B cell (primary cell): ENCODE measurements around the gene PTPRO. TPM values are rescaled to one million over a fixed set of nuclear protein-coding genes. Genes with fewer than 3 reads are reported as not detected.
A peak's percentile ranks its signal among the peaks of the same experiment; 100 is the strongest.

Experiments
- ATAC-seq: fragments of 200-7000 bp; cut with Tn5 transposase; one replicate; pipeline ENCODE4 v1.10.0; 2021; ENCODE audit warnings: low read depth, mild to moderate bottlenecking, moderate number of reproducible peaks, moderate library complexity
- CTCF ChIA-PET: fragments of 350-600 bp; sonication (Branson Sonifier 250); formaldehyde crosslinking; loops from one replicate; lab custom pipeline; 2021; ENCODE audit warnings: antibody characterized with exemption, inconsistent platforms; lab: Charles Lee
- POLR2A ChIA-PET: fragments of 350-600 bp; sonication (Branson Sonifier 250); formaldehyde crosslinking; loops from one replicate; lab custom pipeline; 2021; ENCODE audit warnings: antibody characterized with exemption; lab: Charles Lee
- DNase-seq: peaks from one replicate; pipeline ENCODE4 v3.0.0; 2013
- H2AFZ ChIP-seq: 2 replicates; pipeline ENCODE4 v1.6.1; 2012; ENCODE audit warnings: mild to moderate bottlenecking, low read depth, low read length; ENCODE audit not compliant: insufficient read depth, poor library complexity, severe bottlenecking
- H3K27ac ChIP-seq, 2 donors: 1 replicate in 1 of 2; 2 replicates in 1 of 2; pipeline ENCODE4 v1.5.1; 2012 to 2013; ENCODE audit warnings: low read length in 2 of 2, mild to moderate bottlenecking in 2 of 2, moderate library complexity in 1 of 2
- H3K27me3 ChIP-seq, 4 experiments: fragments of 200-600 bp in 1 of 4; sonication (generic) in 1 of 4; replicated peaks in 1 of 4; 1 replicate in 2 of 4; 2 replicates in 2 of 4; pipeline versions ENCODE4 v1.6.1 to v1.7.0; 2013 to 2016; ENCODE audit warnings: low read length in 3 of 4, mild to moderate bottlenecking in 2 of 4, mixed read lengths in 1 of 4, moderate library complexity in 1 of 4; ENCODE audit not compliant: insufficient read depth in 4 of 4, control insufficient read depth in 3 of 4; ENCODE audit errors: control extremely low read depth in 1 of 4
- H3K36me3 ChIP-seq, 2 experiments: replicated peaks in 1 of 2; 1 replicate in 1 of 2; 2 replicates in 1 of 2; pipeline versions ENCODE4 v1.6.1 to v1.7.1; 2013; ENCODE audit warnings: low read length in 1 of 2; ENCODE audit not compliant: insufficient read depth in 2 of 2, control insufficient read depth in 1 of 2; ENCODE audit errors: control extremely low read depth in 1 of 2, extremely low read depth in 1 of 2
- H3K4me1 ChIP-seq, 2 donors: fragments of 200-600 bp in 1 of 2; sonication (generic) in 1 of 2; 1 replicate in 1 of 2; 2 replicates in 1 of 2; pipeline versions ENCODE4 v1.5.1 to v1.6.1; 2013 to 2017; ENCODE audit warnings: low read length in 2 of 2; ENCODE audit not compliant: control insufficient read depth in 2 of 2, insufficient read depth in 2 of 2
- H3K4me2 ChIP-seq: replicated peaks from 2 replicates; pipeline ENCODE3; 2012; ENCODE audit warnings: mild to moderate bottlenecking, low read depth, low read length; ENCODE audit not compliant: poor library complexity, severe bottlenecking
- H3K4me3 ChIP-seq, 5 experiments: fragments of 200-600 bp in 1 of 5; sonication (generic) in 1 of 5; 1 replicate in 3 of 5; 2 replicates in 2 of 5; pipeline versions ENCODE4 v1.5.1 to v1.7.0; 2011 to 2016; ENCODE audit warnings: low read length in 4 of 5, mild to moderate bottlenecking in 4 of 5, low read depth in 2 of 5, control low read depth in 1 of 5, moderate library complexity in 1 of 5; ENCODE audit not compliant: insufficient read depth in 1 of 5; ENCODE audit errors: control extremely low read depth in 1 of 5, extremely low read depth in 1 of 5
- H3K79me2 ChIP-seq: fragments of 200-600 bp; sonication (generic); one replicate; pipeline ENCODE4 v1.6.0; 2016; ENCODE audit warnings: low read length; ENCODE audit not compliant: control insufficient read depth, insufficient read depth
- H3K9ac ChIP-seq: fragments of 200-600 bp; sonication (generic); 2 replicates; pipeline ENCODE4 v1.6.1; 2017; ENCODE audit warnings: mild to moderate bottlenecking, low read length, moderate library complexity
- H3K9me3 ChIP-seq, 3 donors: one replicate each; pipeline versions ENCODE4 v1.6.1 to v1.7.1; 2013; ENCODE audit warnings: low read length in 2 of 3; ENCODE audit not compliant: control insufficient read depth in 2 of 3, insufficient read depth in 1 of 3; ENCODE audit errors: control extremely low read depth in 1 of 3
- H4K20me1 ChIP-seq: 2 replicates; pipeline ENCODE4 v1.6.0; 2012; ENCODE audit warnings: mild to moderate bottlenecking, low read length; ENCODE audit not compliant: insufficient read depth, control insufficient read depth, poor library complexity, severe bottlenecking
- H3K27ac Mint-ChIP-seq: one replicate; pipeline ENCODE4 v1.8.0; 2021; ENCODE audit warnings: mixed read lengths
- H3K27me3 Mint-ChIP-seq: one replicate; pipeline ENCODE4 v1.8.0; 2021; ENCODE audit warnings: mixed read lengths
- H3K4me1 Mint-ChIP-seq: one replicate; pipeline ENCODE4 v1.8.0; 2021; ENCODE audit warnings: mixed read lengths
- H3K4me3 Mint-ChIP-seq: one replicate; pipeline ENCODE4 v1.8.0; 2021; ENCODE audit warnings: mixed read lengths
- H3K9me3 Mint-ChIP-seq: one replicate; pipeline ENCODE4 v1.8.0; 2022; ENCODE audit warnings: mixed read lengths; ENCODE audit not compliant: insufficient read depth
- CTCF ChIP-seq: fragments of 200-600 bp; IDR thresholded peaks from one replicate; pipeline ENCODE4 v1.8.0; 2022; ENCODE audit warnings: antibody characterized with exemption, mild to moderate bottlenecking
- EZH2 ChIP-seq: IDR thresholded peaks from 2 replicates; pipeline ENCODE4 v1.6.1; 2012; ENCODE audit warnings: borderline replicate concordance, low read depth, mild to moderate bottlenecking, moderate library complexity, low read length; ENCODE audit not compliant: insufficient read depth, poor library complexity, severe bottlenecking
- WGBS: methylation state at CpG from one replicate; pipeline ENCODE4 v1.1.5; 2013; ENCODE audit warnings: missing lambda C conversion rate; ENCODE audit not compliant: insufficient coverage; 5-methylcytosine and 5-hydroxymethylcytosine counted together
- intact Hi-C: fragments of 100-400 bp; cut with micrococcal nuclease; formaldehyde crosslinking; loops from one replicate; pipeline ENCODE4 v1.10.0; 2022
- polyA plus RNA-seq: library from polyadenylated mRNA; depleted of rRNA; stranded (reverse); fragments of >200 nt; gene quantifications from 2 replicates; pipeline ENCODE4 v1.2.3, GENCODE V29; 2012
- total RNA-seq, 2 donors: library from RNA; stranded (reverse); fragments of 120-200 nt in 1 of 2; gene quantifications; 1 replicate in 1 of 2; 2 replicates in 1 of 2; pipeline versions ENCODE4 v1.2.3 to v1.2.4, GENCODE V29; 2013 to 2022

The PTPRO gene
- total and polyA plus RNA-seq, 2 donors (not counting 1 experiment from before 2014, with no cell fraction given): 23.1 to 23.6 TPM

GRCh38 chr12:15547063-15547462 is 224.8 kb downstream of the PTPRO start:
- Histone ChIP-seq H3K9me3 (peaks cover 0 to 2% (median 0%) of the 10 kb centered on the region in 3 donors), H3K27me3 (no peaks in the 10 kb centered on the region), H3K4me1 (peaks cover 35 to 44% of the 10 kb centered on the region in 2 donors), H2AFZ (peak overlapping the region; percentile 71), H3K27ac (peak overlapping the region; percentile 89 to 99), H3K79me2 (peaks cover 43% of the 10 kb centered on the region), H4K20me1 (no peaks in the 10 kb centered on the region), H3K36me3 (peaks cover 5 to 33% of the 10 kb centered on the region in 2 experiments), H3K9ac (peak overlapping the region; percentile 94), H3K4me3 (peak overlapping the region; percentile 33 to 74 (median 51)), H3K4me2 (peak overlapping the region; percentile 82)
- ATAC-seq (no peak), DNase-seq (peak; percentile 11)
- Mint-ChIP-seq H3K27me3 (no peaks in the 10 kb centered on the region), H3K27ac (peak overlapping the region; percentile 87), H3K9me3 (no peaks in the 10 kb centered on the region), H3K4me3 (peak overlapping the region; percentile 84), H3K4me1 (peaks cover 61% of the 10 kb centered on the region)
- ChIA-PET CTCF (interaction anchor here (0.8 to 13.7 kb wide), 11 partner anchors 9 to 317 kb away, joined by 3 to 141 read pairs (median 7); no protein-coding TSS in a partner anchor), POLR2A (interaction anchor here (1.2 to 2.2 kb wide), 2 partner anchors 23 to 776 kb away, joined by 8 to 9 read pairs; a partner anchor contains a TSS)
- TF ChIP-seq CTCF: no peak
- no peak for TF ChIP-seq EZH2
- intact Hi-C loops: loop anchor here (2.0 to 5.0 kb wide), 2 partner anchors 16 to 335 kb away; partner anchors contain the start of gene STRAP
- 93% methylated on average over 2 of the region's 5 CpGs for WGBS

- Mint-ChIP-seq H3K4me3 (peak overlapping the region; percentile 84), H3K4me1 (peaks cover 61% of the 10 kb centered on the region), H3K9me3 (no peaks in the 10 kb centered on the region), H3K27ac (peak overlapping the region; percentile 87), H3K27me3 (no peaks in the 10 kb centered on the region)
- ATAC-seq (no peak), DNase-seq (no peak)
- no peaks in the 10 kb centered on the region for H3K27me3 ChIP-seq
- no peak overlapping the region for H2AFZ ChIP-seq
- TF ChIP-seq EZH2 (no peak), CTCF (no peak)
- peaks cover 0 to 2% (median 0%) of the 10 kb centered on the region in 3 donors for H3K9me3 ChIP-seq
- peaks cover 43% of the 10 kb centered on the region for H3K79me2 ChIP-seq
- H3K27ac ChIP-seq: peak overlapping the region; percentile 89 to 99
- peak overlapping the region in 4 of 5 experiments; percentile 46 to 74 (median 62) for H3K4me3 ChIP-seq
- peaks cover 35 to 44% of the 10 kb centered on the region in 2 donors for H3K4me1 ChIP-seq
- no peaks in the 10 kb centered on the region for H4K20me1 ChIP-seq
- POLR2A ChIA-PET: no interaction called here
- H3K36me3 ChIP-seq: peaks cover 8 to 36% of the 10 kb centered on the region in 2 experiments
- CTCF ChIA-PET: interaction anchor here (0.5 to 13.7 kb wide), 10 partner anchors 9 to 659 kb away, joined by 3 to 141 read pairs (median 4); no protein-coding TSS in a partner anchor
- intact Hi-C loops: loop anchor here (2.0 to 5.0 kb wide), 2 partner anchors 15 to 335 kb away; partner anchors contain the start of gene STRAP
- WGBS: no CpG with 5 or more reads among the region's 1 CpG
- H3K9ac ChIP-seq: peak overlapping the region; percentile 94
- H3K4me2 ChIP-seq: peak overlapping the region; percentile 82
Measured at GRCh38 chr12:15547691-15548090, 225.4 kb downstream of the PTPRO start.
